K562 (cell line): ENCODE measurements around the gene PLEKHM2. TPM values are rescaled to one million over a fixed set of nuclear protein-coding genes. Genes with fewer than 3 reads are reported as not detected.
A peak's percentile ranks its signal among the peaks of the same experiment; 100 is the strongest.

ENCODE experiments used
- ATAC-seq: fragments of 200-7000 bp; cut with Tn5 transposase; 3 replicates; pipeline ENCODE4 v1.9.1; 2020; ENCODE audit warnings: moderate library complexity
- BruUV-seq: library from RNA; stranded (reverse); fragments of 400-500 nt; replicated peaks from 2 replicates; lab custom pipeline; 2021; lab: Mats Ljungman, UMichigan
- CTCF ChIA-PET: fragments of 300-600 bp; formaldehyde crosslinking; extraction: SDS; loops from one replicate; lab custom pipeline; 2021; ENCODE audit warnings: low intra/inter-chr PET ratio; lab: Yijun Ruan, JAX
- POLR2A ChIA-PET: fragments of 300-600, 350-650 bp; sonication (Branson Sonifier 250); formaldehyde crosslinking; extraction: SDS; loops from one replicate; lab custom pipeline; 2021; ENCODE audit warnings: antibody characterized with exemption, inconsistent platforms; lab: Yijun Ruan, JAX
- DNase-seq, 4 experiments: peaks; one replicate each; pipeline versions ENCODE4 v3.0.0 to v3.0.0-alpha.2; 2011 to 2018; ENCODE audit warnings: low spot score in 3 of 4, mixed read lengths in 3 of 4; ENCODE audit errors: extremely low read depth in 1 of 4
- FAIRE-seq: peaks from 2 replicates; lab custom pipeline; 2011; peaks lifted over from hg19 to GRCh38; lab: Jason Lieb, UNC
- H2AFZ ChIP-seq: 2 replicates; pipeline ENCODE4 v1.6.0; 2011; ENCODE audit warnings: low read depth, low read length, control low read depth, inconsistent platforms
- H3K27ac ChIP-seq: fragments of 200-600 bp; 3 replicates; pipeline ENCODE4 v1.8.0; 2011; ENCODE audit warnings: low read depth, mild to moderate bottlenecking, control low read depth, inconsistent platforms, low read length, moderate library complexity, mixed read lengths; ENCODE audit errors: extremely low read depth
- H3K27me3 ChIP-seq, 2 experiments: fragments of 300-600 bp in 1 of 2; 2 replicates in 1 of 2; 3 replicates in 1 of 2; pipeline versions ENCODE4 v1.6.0 to v1.8.0; 2011; ENCODE audit warnings: inconsistent platforms in 2 of 2, low read length in 2 of 2, mild to moderate bottlenecking in 1 of 2, mixed read lengths in 1 of 2, moderate library complexity in 1 of 2; ENCODE audit not compliant: control insufficient read depth in 2 of 2, insufficient read depth in 2 of 2
- H3K36me3 ChIP-seq: fragments of 300-600 bp; 3 replicates; pipeline ENCODE4 v1.8.0; 2011; ENCODE audit warnings: mild to moderate bottlenecking, low read length, inconsistent platforms; ENCODE audit not compliant: control insufficient read depth, insufficient read depth
- H3K4me1 ChIP-seq, 2 experiments: fragments of 200-600 bp in 1 of 2; replicated peaks in 1 of 2; 2 replicates in 1 of 2; 3 replicates in 1 of 2; pipeline versions ENCODE4 v1.5.1 to v1.8.0; 2011; ENCODE audit warnings: inconsistent platforms in 2 of 2, low read length in 2 of 2, mild to moderate bottlenecking in 1 of 2, mixed read lengths in 1 of 2, moderate library complexity in 1 of 2; ENCODE audit not compliant: control insufficient read depth in 2 of 2, insufficient read depth in 2 of 2
- H3K4me2 ChIP-seq: 2 replicates; pipeline ENCODE4 v1.6.1; 2011; ENCODE audit warnings: low read length, control low read depth, inconsistent platforms, mixed read lengths; ENCODE audit not compliant: insufficient read depth
- H3K4me3 ChIP-seq: fragments of 200-600 bp; sonication (generic), shearing (Covaris generic); 2 replicates; pipeline ENCODE4 v1.5.1; 2016; ENCODE audit warnings: control low read depth, inconsistent platforms
- H3K79me2 ChIP-seq: fragments of 200-600 bp; 3 replicates; pipeline ENCODE4 v1.8.0; 2011; ENCODE audit warnings: low read length, inconsistent platforms; ENCODE audit not compliant: control insufficient read depth, insufficient read depth
- H3K9ac ChIP-seq, 2 experiments: 2 replicates each; pipeline versions ENCODE4 v1.6.0 to v1.6.1; 2011; ENCODE audit warnings: low read depth in 2 of 2, low read length in 2 of 2, control low read depth in 1 of 2, inconsistent platforms in 1 of 2, mild to moderate bottlenecking in 1 of 2, mixed read lengths in 1 of 2; ENCODE audit not compliant: insufficient read depth in 1 of 2
- H3K9me1 ChIP-seq: one replicate; pipeline ENCODE4 v1.6.0; 2011; ENCODE audit warnings: inconsistent platforms, mild to moderate bottlenecking, low read length, moderate library complexity; ENCODE audit not compliant: control insufficient read depth, insufficient read depth
- H3K9me3 ChIP-seq: replicated peaks from 2 replicates; pipeline ENCODE4 v1.5.1; 2011; ENCODE audit warnings: low read depth, low read length, inconsistent platforms; ENCODE audit not compliant: control insufficient read depth, insufficient read depth
- H4K20me1 ChIP-seq: replicated peaks from 2 replicates; pipeline ENCODE4 v1.6.1; 2011; ENCODE audit warnings: low read length, inconsistent platforms, mixed read lengths; ENCODE audit not compliant: control insufficient read depth, insufficient read depth
- DPF2 ChIP-seq: fragments of 450-650 bp; IDR thresholded peaks from 2 replicates; pipeline ENCODE4 v1.6.1; 2016
- ELF1 ChIP-seq: fragments of 200-800 bp; sonication (Bioruptor generic); IDR thresholded peaks from 2 replicates; pipeline ENCODE4 v1.6.1; 2016; ENCODE audit warnings: missing genetic modification characterization, missing compliant biosample characterization
- ETV5 ChIP-seq: sonication (generic); formaldehyde crosslinking; IDR thresholded peaks from 2 replicates; pipeline ENCODE4 v1.4.0; 2020; ENCODE audit warnings: low read depth, mild to moderate bottlenecking, missing genetic modification reagents
- FOSL1 ChIP-seq: fragments of 200-800 bp; sonication (Bioruptor generic); conservative IDR thresholded peaks from 2 replicates; pipeline ENCODE4 v1.6.1; 2016; ENCODE audit warnings: missing genetic modification characterization, missing compliant biosample characterization
- LARP7 ChIP-seq: fragments of 450-650 bp; IDR thresholded peaks from 2 replicates; pipeline ENCODE4 v1.6.1; 2016
- MBD2 ChIP-seq: sonication (generic); IDR thresholded peaks from 2 replicates; pipeline ENCODE4 v1.6.1; 2016; ENCODE audit warnings: low read depth, borderline replicate concordance
- MED1 ChIP-seq: sonication (generic); formaldehyde crosslinking; IDR thresholded peaks from 2 replicates; pipeline ENCODE4 v1.8.1; 2023; ENCODE audit warnings: missing genetic modification reagents, borderline replicate concordance
- MTA3 ChIP-seq: fragments of 450-650 bp; formaldehyde crosslinking; IDR thresholded peaks from 2 replicates; pipeline ENCODE4 v1.6.1; 2017; ENCODE audit warnings: mild to moderate bottlenecking, borderline replicate concordance
- NFATC3 ChIP-seq: fragments of 450-650 bp; IDR thresholded peaks from 2 replicates; pipeline ENCODE4 v1.6.1; 2017; ENCODE audit warnings: mild to moderate bottlenecking
- POLR2A ChIP-seq: fragments of 450-650 bp; conservative IDR thresholded peaks from 2 replicates; pipeline ENCODE4 v1.6.1; 2016
- POLR2G ChIP-seq: fragments of 200-400 bp; formaldehyde crosslinking; IDR thresholded peaks from 2 replicates; pipeline ENCODE4 v1.6.1; 2017; ENCODE audit warnings: low read depth, mild to moderate bottlenecking, antibody characterized with exemption, low read length, moderate library complexity
- PTBP1 ChIP-seq: fragments of 200-400 bp; formaldehyde crosslinking; IDR thresholded peaks from 2 replicates; pipeline ENCODE4 v1.6.1; 2017; ENCODE audit warnings: low read depth, low read length
- RCOR1 ChIP-seq, 2 experiments: IDR thresholded peaks; 2 replicates each; pipeline ENCODE4 v1.6.1; 2012; ENCODE audit warnings: low read depth in 2 of 2, low read length in 2 of 2, borderline replicate concordance in 1 of 2, improper control_type of control experiment in 1 of 2
- SAP30 ChIP-seq: fragments of 200-600 bp; sonication (generic); IDR thresholded peaks from 2 replicates; pipeline ENCODE4 v1.6.1; 2012; ENCODE audit warnings: borderline replicate concordance, low read depth, mild to moderate bottlenecking, moderate library complexity, low read length, control low read depth, inconsistent platforms; ENCODE audit not compliant: insufficient read depth, poor library complexity, severe bottlenecking
- SMARCA4 ChIP-seq: fragments of 450-650 bp; IDR thresholded peaks from 2 replicates; pipeline ENCODE4 v1.6.1; 2016
- TBP ChIP-seq: optimal IDR thresholded peaks from 2 replicates; pipeline ENCODE3; 2011; ENCODE audit warnings: low read depth, low read length, improper control_type of control experiment
- TEAD4 ChIP-seq, 2 experiments: sonication (generic) in 1 of 2; formaldehyde crosslinking in 1 of 2; IDR thresholded peaks; 2 replicates each; pipeline versions ENCODE4 v1.6.1 to v1.8.0; 2012 to 2022; ENCODE audit warnings: borderline replicate concordance in 1 of 2, inconsistent platforms in 1 of 2, low read length in 1 of 2, mild to moderate bottlenecking in 1 of 2, missing genetic modification reagents in 1 of 2
- TRIM24 ChIP-seq, 2 experiments: fragments of 450-650 bp; IDR thresholded peaks; 2 replicates each; pipeline ENCODE4 v1.6.1; 2016
- ZFP1 ChIP-seq: fragments of 450-650 bp; formaldehyde crosslinking; IDR thresholded peaks from 2 replicates; pipeline ENCODE4 v1.4.0; 2020; ENCODE audit warnings: mild to moderate bottlenecking, mixed read lengths
- WGBS: fragments of 100-300 bp; shearing (Covaris generic); methylation state at CpG from one replicate; pipeline ENCODE4 v1.1.6; 2016; ENCODE audit warnings: low coverage, mixed read lengths; ENCODE audit not compliant: insufficient coverage; ENCODE audit errors: missing lambda C conversion rate; 5-methylcytosine and 5-hydroxymethylcytosine counted together
- in situ Hi-C: fragments of 300-500 bp; cut with MboI; formaldehyde crosslinking; loops from 4 replicates; pipeline ENCODE4 v1.15.0; 2018; ENCODE audit warnings: inconsistent platforms, mixed read lengths
- intact Hi-C: fragments of 100-400 bp; cut with micrococcal nuclease; formaldehyde crosslinking; loops from 2 replicates; pipeline ENCODE4 v1.14.2; 2022
- polyA plus RNA-seq, 8 experiments: library from polyadenylated mRNA; depleted of rRNA in 4 of 8; stranded (reverse) in 5 of 8; unstranded in 3 of 8; fragments of >200 nt; fragmentation: Nextera tagmentation in 2 of 8; fragmentation: Illumina TruSeq in 1 of 8; extraction: Ambion mirVana in 2 of 8; extraction: Trizol in 1 of 8; gene quantifications; 2 replicates each; pipeline versions ENCODE4 v1.2.1 to v1.2.3, GENCODE V29; 2011 to 2014; ENCODE audit warnings: inconsistent platforms in 1 of 8, missing spikeins in 1 of 8
- total RNA-seq, 7 experiments: library from RNA; depleted of rRNA in 6 of 7; stranded (reverse); fragments of >200 nt in 6 of 7; fragmentation: Illumina TruSeq in 2 of 7; extraction: Trizol in 2 of 7; gene quantifications; 2 replicates each; pipeline versions ENCODE4 v1.2.1 to v1.2.3, GENCODE V29; 2011 to 2021; ENCODE audit warnings: low replicate concordance in 1 of 7
- TF ChIP-seq, protein P1 (sequence below): sonication (generic); formaldehyde crosslinking; IDR thresholded peaks from 2 replicates; pipeline ENCODE4 v1.8.0; 2022; ENCODE audit warnings: missing genetic modification reagents, mild to moderate bottlenecking, moderate library complexity, borderline replicate concordance
- TF ChIP-seq, protein P2 (sequence below): fragments of 250-450 bp; sonication (Bioruptor Pico); IDR thresholded peaks from 2 replicates; pipeline ENCODE4 v1.8.0; 2021; ENCODE audit warnings: borderline replicate concordance, mild to moderate bottlenecking, moderate library complexity; ENCODE audit not compliant: poor library complexity, severe bottlenecking

The PLEKHM2 gene
- total and polyA plus RNA-seq, 9 of the 15 experiments (the other 6 are each of a cell fraction or from before 2014, with no cell fraction given): 0.27 to 63.7 (median 33.2) TPM

DNA sequence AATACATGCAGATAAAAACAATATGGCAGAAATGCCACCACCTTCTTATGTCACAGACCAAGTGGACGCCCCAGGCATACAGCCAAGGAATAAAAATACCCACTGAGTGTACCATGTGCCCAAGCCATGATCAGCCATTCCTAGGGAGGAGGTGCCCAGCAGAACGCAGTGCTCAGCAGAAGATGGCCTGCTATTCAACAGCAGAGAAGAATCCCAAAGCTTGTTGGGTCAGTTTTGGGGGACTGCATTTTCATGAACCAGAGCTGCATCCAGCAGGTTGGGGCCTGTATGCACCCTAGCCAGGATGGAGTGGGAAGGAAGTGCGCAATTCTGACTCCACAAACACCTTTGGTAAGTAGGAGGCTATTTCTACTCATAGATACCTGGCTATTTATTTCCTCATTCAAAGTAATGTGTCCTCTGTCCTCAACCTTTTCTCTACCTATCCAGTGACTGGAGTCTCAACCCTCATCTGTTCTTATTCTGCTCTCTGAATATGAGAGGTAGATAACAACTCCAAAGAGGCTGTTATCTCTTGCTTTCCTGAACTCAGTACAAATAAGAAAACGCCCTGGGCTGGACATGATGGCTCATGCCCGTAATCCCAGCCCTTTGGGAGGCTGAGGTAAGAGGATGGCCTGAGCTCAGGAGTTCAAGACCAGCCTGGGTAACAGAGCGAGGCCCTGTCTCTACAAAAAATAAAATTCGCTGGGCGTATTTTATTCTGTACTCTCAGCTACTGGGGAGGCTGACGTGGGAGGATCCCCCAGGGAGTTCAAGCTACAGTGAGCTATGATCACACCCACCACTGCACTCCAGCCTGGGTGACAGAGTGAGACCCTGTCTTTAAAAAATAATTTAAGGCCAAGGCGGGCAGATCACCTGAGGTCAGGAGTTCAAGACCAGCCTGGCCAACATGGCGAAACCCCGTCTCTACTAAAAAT is 2.5 kb upstream of the PLEKHM2 start:
- intact Hi-C loops (no loop called here), in situ Hi-C loops (no loop called here)
- DNase-seq (peak in 1 of 4 experiments; percentile 62), FAIRE-seq (peak; percentile 78), ATAC-seq (peak; percentile 15)
- H3K27ac ChIP-seq: peak overlapping the region; percentile 30; the same call in 1 of the 3 replicates
- POLR2A ChIA-PET: interaction anchor here (0.6 to 2.1 kb wide), 12 partner anchors 9 to 226 kb away, joined by 3 to 8 read pairs (median 4); no protein-coding TSS in a partner anchor
- H3K79me2 ChIP-seq: peaks cover 27% of the 10 kb centered on the region
- peak overlapping the region; percentile 36; the same call in 1 of the 2 replicates for H2AFZ ChIP-seq
- H3K36me3 ChIP-seq: 0 out of 3 replicates have a peak, but pooled peaks cover 3% of the 10 kb centered on the region
- no peak overlapping the region; the same call in 1 of the 2 replicates for H3K4me2 ChIP-seq
- CTCF ChIA-PET: no interaction called here
- H3K4me3 ChIP-seq: no peak overlapping the region
- peaks cover 10% of the 10 kb centered on the region for H3K9me3 ChIP-seq
- H3K9ac ChIP-seq: peak overlapping the region in 1 of 2 experiments; percentile 8; a peak in 1 of 4 replicates
- no peaks in the 10 kb centered on the region for H3K27me3 ChIP-seq
- WGBS: 35% methylated on average over 12 of the region's 12 CpGs
- no peaks in the 10 kb centered on the region for H4K20me1 ChIP-seq
- H3K9me1 ChIP-seq: no peaks in the 10 kb centered on the region
- H3K4me1 ChIP-seq: peaks cover 18 to 31% of the 10 kb centered on the region in 2 experiments; a peak in 4 of 5 replicates
- no TSS peak for BruUV-seq
- TF ChIP-seq MTA3 (no peak), RCOR1 (IDR thresholded peaks at IDR 0.05; ENCODE audit: borderline replicate concordance in 1 of 2, low read depth in 2 of 2, low read length in 2 of 2) (0 out of 4 replicates have a peak, but pooled peaks of 1 of the 2 experiments have one; percentile 12), ZFP1 (CRISPR knock-in tag) (no peak), FOSL1 (0 out of 2 replicates have a peak, but pooled peaks have one; percentile 9), TEAD4 (IDR thresholded peaks at IDR 0.05; ENCODE audit: low read length) (peak; percentile 22; the same call in 1 of the 2 replicates), TEAD4 (CRISPR knock-in tag; IDR thresholded peaks at IDR 0.05; ENCODE audit: borderline replicate concordance) (no peak), ETV5 (CRISPR knock-in tag) (0 out of 2 replicates have a peak, but pooled peaks have one; percentile 20), DPF2 (peak; percentile 45; the same call in 1 of the 2 replicates), PTBP1 (no peak), TBP (peak; percentile 73), MBD2 (no peak), MED1 (CRISPR knock-in tag) (no peak), SMARCA4 (0 out of 2 replicates have a peak, but pooled peaks have one; percentile 38), POLR2A (no peak), TRIM24 (IDR thresholded peaks at IDR 0.05) (no peak), SAP30 (no peak), LARP7 (no peak), POLR2G (no peak), NFATC3 (no peak), ELF1 (tag) (no peak)
- TF ChIP-seq, protein P1, sequence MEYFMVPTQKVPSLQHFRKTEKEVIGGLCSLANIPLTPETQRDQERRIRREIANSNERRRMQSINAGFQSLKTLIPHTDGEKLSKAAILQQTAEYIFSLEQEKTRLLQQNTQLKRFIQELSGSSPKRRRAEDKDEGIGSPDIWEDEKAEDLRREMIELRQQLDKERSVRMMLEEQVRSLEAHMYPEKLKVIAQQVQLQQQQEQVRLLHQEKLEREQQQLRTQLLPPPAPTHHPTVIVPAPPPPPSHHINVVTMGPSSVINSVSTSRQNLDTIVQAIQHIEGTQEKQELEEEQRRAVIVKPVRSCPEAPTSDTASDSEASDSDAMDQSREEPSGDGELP (CRISPR knock-in tag): peak; percentile 12; the same call in 1 of the 2 replicates
- TF ChIP-seq, protein P2, sequence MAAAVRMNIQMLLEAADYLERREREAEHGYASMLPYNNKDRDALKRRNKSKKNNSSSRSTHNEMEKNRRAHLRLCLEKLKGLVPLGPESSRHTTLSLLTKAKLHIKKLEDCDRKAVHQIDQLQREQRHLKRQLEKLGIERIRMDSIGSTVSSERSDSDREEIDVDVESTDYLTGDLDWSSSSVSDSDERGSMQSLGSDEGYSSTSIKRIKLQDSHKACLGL: no peak
